ENCODE measurements around the gene MUC21.

DNA sequence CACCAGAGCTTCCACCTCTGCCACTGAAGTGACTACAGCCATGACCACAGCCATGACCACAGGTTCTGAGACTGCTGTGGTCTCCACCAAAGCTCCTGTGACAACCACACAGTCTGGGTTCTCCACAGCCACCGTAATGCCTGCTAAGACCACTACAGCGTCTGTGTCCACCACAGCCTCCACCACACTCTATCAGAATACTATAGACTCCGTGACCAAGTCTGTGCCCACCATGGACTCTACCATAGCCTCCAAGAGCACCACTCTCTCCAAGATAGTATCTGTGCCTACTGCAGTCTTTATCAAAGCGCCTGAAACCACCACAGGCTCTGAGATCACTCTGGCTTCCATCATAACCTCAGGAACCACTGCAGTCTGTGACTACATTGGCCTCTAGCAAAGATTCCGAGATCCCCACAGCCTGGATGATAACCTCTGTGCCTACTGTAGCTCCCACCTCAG, 18.3 kb upstream of the MUC21 start:
- TF ChIP-seq TAF1 (IDR thresholded peaks at IDR 0.05; ENCODE audit: low read depth, low read length) (no peak), POLR2A (IDR thresholded peaks at IDR 0.05; ENCODE audit: low read depth, low read length) (no peak), POLR2AphosphoS5 (IDR thresholded peaks at IDR 0.05; ENCODE audit: low read depth, low read length) (no peak), POU2F2 (IDR thresholded peaks at IDR 0.05; ENCODE audit: low read depth, low read length) (no peak), SPI1 (IDR thresholded peaks at IDR 0.05; ENCODE audit: low read depth, low read length) (no peak), PAX5 (IDR thresholded peaks at IDR 0.05; ENCODE audit: insufficient read depth, low read length, severe bottlenecking) (no peak)
